Neutrophil (primary cell): ENCODE measurements around the gene GPR18.

Experiments
- H3K27ac ChIP-seq: fragments of 200-600 bp; sonication (generic); 2 replicates; pipeline ENCODE4 v1.5.1; 2016; ENCODE audit warnings: mild to moderate bottlenecking, moderate library complexity
- H3K27me3 ChIP-seq: fragments of 200-600 bp; sonication (generic); 2 replicates; pipeline ENCODE4 v1.6.0; 2016; ENCODE audit warnings: mild to moderate bottlenecking
- H3K36me3 ChIP-seq: fragments of 200-600 bp; sonication (generic); 2 replicates; pipeline ENCODE4 v1.5.1; 2017
- H3K4me1 ChIP-seq, 2 experiments: fragments of 200-600 bp in 1 of 2; sonication (generic) in 1 of 2; 1 replicate in 1 of 2; 2 replicates in 1 of 2; pipeline versions ENCODE4 v1.5.1 to v1.6.1; 2013 to 2016; ENCODE audit warnings: low read depth in 1 of 2, low read length in 1 of 2, mild to moderate bottlenecking in 1 of 2, moderate library complexity in 1 of 2; ENCODE audit not compliant: control insufficient read depth in 1 of 2, insufficient read depth in 1 of 2
- H3K4me3 ChIP-seq, 2 experiments: fragments of 200-600 bp in 1 of 2; sonication (generic) in 1 of 2; 1 replicate in 1 of 2; 2 replicates in 1 of 2; pipeline ENCODE4 v1.5.1; 2013 to 2016; ENCODE audit warnings: low read depth in 1 of 2, low read length in 1 of 2, mild to moderate bottlenecking in 1 of 2, moderate library complexity in 1 of 2
- H3K9me3 ChIP-seq: fragments of 200-600 bp; sonication (generic); 2 replicates; pipeline ENCODE4 v1.5.1; 2016
- CTCF ChIP-seq: fragments of 200-600 bp; sonication (generic); IDR thresholded peaks from 2 replicates; pipeline ENCODE4 v1.5.1; 2016; ENCODE audit warnings: antibody characterized with exemption

Gene GPR18

DNA sequence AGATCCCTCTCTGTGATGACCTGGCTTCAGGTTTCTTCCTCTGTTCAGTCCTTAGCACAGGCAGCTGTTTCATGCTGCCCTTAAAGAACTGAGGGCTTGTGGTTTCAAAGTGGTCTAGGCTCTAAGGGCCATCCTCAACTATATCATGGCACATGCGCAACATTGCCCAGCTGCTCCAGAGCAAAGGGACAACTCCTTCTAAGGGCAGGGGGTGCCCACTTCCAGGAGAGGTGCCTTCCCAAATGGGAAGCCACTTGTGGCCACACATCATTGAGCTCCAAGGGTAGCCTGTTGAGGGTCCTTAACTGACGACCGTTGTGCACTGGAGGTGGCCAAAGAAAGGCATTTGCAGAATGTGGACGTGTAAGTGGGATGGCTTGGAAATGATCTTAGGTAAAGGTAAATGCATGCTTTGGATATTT lies 41.8 kb upstream of the GPR18 start:
- Histone ChIP-seq H3K36me3 (no peaks in the 10 kb centered on the region), H3K4me3 (no peak overlapping the region), H3K9me3 (no peaks in the 10 kb centered on the region), H3K27me3 (no peaks in the 10 kb centered on the region), H3K27ac (peak overlapping the region; percentile 18), H3K4me1 (peaks cover 6 to 28% of the 10 kb centered on the region in 2 experiments)
- no peak for TF ChIP-seq CTCF

- Histone ChIP-seq H3K9me3 (no peaks in the 10 kb centered on the region), H3K27me3 (no peaks in the 10 kb centered on the region), H3K27ac (peak overlapping the region; percentile 18), H3K4me1 (peaks cover 6 to 28% of the 10 kb centered on the region in 2 experiments), H3K4me3 (no peak overlapping the region), H3K36me3 (no peaks in the 10 kb centered on the region)
- no peak for TF ChIP-seq CTCF
These were observed 41.2 kb upstream of the GPR18 start for GRCh38 chr13:99299256-99299919.

- no peak overlapping the region for H3K27ac ChIP-seq
- TF ChIP-seq CTCF = no peak
- peaks cover 5 to 33% of the 10 kb centered on the region in 2 experiments for H3K4me1 ChIP-seq
- H3K36me3 ChIP-seq = no peaks in the 10 kb centered on the region
- no peak overlapping the region for H3K4me3 ChIP-seq
- no peaks in the 10 kb centered on the region for H3K27me3 ChIP-seq
- H3K9me3 ChIP-seq = no peaks in the 10 kb centered on the region
These were observed 39.9 kb upstream of the GPR18 start for GRCh38 chr13:99298056-99298455.

DNA sequence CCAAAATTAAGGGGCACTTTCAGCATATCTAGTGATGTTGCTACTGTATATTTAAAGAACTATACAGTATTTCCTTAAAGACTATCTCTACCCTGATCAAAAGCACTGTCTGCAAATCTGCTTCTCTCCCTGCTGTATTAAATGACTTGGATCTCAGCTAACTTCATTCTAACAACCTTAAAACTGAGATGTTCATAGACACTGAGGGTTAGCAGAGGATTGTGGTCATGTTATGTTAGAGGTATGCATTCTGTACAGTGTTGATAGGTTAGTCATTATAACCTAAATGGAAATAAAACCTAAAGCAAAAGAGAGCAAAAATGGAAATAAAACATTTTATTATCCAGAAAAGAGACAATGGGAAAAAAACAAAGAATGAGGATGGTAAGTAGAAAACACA lies 39.2 kb upstream of the GPR18 start:
- H3K9me3 ChIP-seq = no peaks in the 10 kb centered on the region
- H3K4me1 ChIP-seq = peaks cover 9 to 34% of the 10 kb centered on the region in 2 experiments
- H3K36me3 ChIP-seq = no peaks in the 10 kb centered on the region
- TF ChIP-seq CTCF = no peak
- no peak overlapping the region for H3K27ac ChIP-seq
- no peak overlapping the region for H3K4me3 ChIP-seq
- H3K27me3 ChIP-seq = no peaks in the 10 kb centered on the region

- H3K27ac ChIP-seq = no peak overlapping the region
- no peak for TF ChIP-seq CTCF
- peaks cover 9 to 25% of the 10 kb centered on the region in 2 experiments for H3K4me1 ChIP-seq
- no peaks in the 10 kb centered on the region for H3K27me3 ChIP-seq
- H3K36me3 ChIP-seq = no peaks in the 10 kb centered on the region
- no peak overlapping the region for H3K4me3 ChIP-seq
- no peaks in the 10 kb centered on the region for H3K9me3 ChIP-seq
These were observed 38.2 kb upstream of the GPR18 start for GRCh38 chr13:99296398-99296797.
